NCI-H1092 (cell line): ENCODE results near the gene TBRG4.

Experiments used
- DNase-seq: peaks from one replicate; lab custom pipeline; 2025; lab: John Stamatoyannopoulos, UW

Gene TBRG4

GRCh38 chr7:45055016-45055415, 56.5 kb downstream of the TBRG4 start:
- no peak for DNase-seq

GRCh38 chr7:45054442-45054841, 57.1 kb downstream of the TBRG4 start:
- DNase-seq = no peak

- DNase-seq = no peak
These were observed 57.6 kb downstream of the TBRG4 start for GRCh38 chr7:45053941-45054340.

GRCh38 chr7:45053401-45053800, 58.1 kb downstream of the TBRG4 start:
- no peak for DNase-seq

- DNase-seq = no peak
These were observed 59.5 kb downstream of the TBRG4 start for GRCh38 chr7:45052011-45052410.

- no peak for DNase-seq
These were observed 61.3 kb downstream of the TBRG4 start for GRCh38 chr7:45050198-45050597.
